GM19467 (cell line): ENCODE results near the gene PRG3.
A peak's percentile ranks its signal among the peaks of the same experiment; 100 is the strongest.

Source experiments
- ATAC-seq: cut with Tn5 transposase; IDR thresholded peaks from one replicate; pipeline ENCODE4 v1.9.1; 2021; ENCODE audit warnings: mild to moderate bottlenecking, moderate library complexity; ENCODE audit not compliant: unreplicated experiment

PRG3 gene

GRCh38 chr11:57380975-57381374 is at the start of gene PRG3:
TSS of gene PRG3 (minus strand) at chr11:57381150. CDS start at chr11:57380708, 442 bp downstream.
- ATAC-seq, result no peak

GRCh38 chr11:57429946-57430345 is 49.0 kb upstream of the PRG3 start:
- ATAC-seq, result no peak

- no peak for ATAC-seq
Observed at GRCh38 chr11:57428643-57429042, 47.7 kb upstream of the PRG3 start.

GRCh38 chr11:57427727-57428082 is 46.8 kb upstream of the PRG3 start:
- no peak for ATAC-seq

- peak; percentile 52 for ATAC-seq
Observed at GRCh38 chr11:57426929-57427726, 46.2 kb upstream of the PRG3 start, which contains the start of gene SLC43A3. TSS of gene SLC43A3 (minus strand) at chr11:57427121. CDS start at chr11:57426172, 949 bp downstream.

- no peak for ATAC-seq
Observed at GRCh38 chr11:57426439-57426928, 45.5 kb upstream of the PRG3 start.

- ATAC-seq, result no peak
Observed at GRCh38 chr11:57425565-57426438, 44.9 kb upstream of the PRG3 start.

- peak; percentile 91 for ATAC-seq
Observed at GRCh38 chr11:57424792-57425564, 44.0 kb upstream of the PRG3 start.

- no peak for ATAC-seq
Observed at GRCh38 chr11:57424137-57424791, 43.3 kb upstream of the PRG3 start.

GRCh38 chr11:57422669-57423068 is 41.7 kb upstream of the PRG3 start:
- no peak for ATAC-seq

- no peak for ATAC-seq
Observed at GRCh38 chr11:57421805-57422204, 40.9 kb upstream of the PRG3 start.

- ATAC-seq, result no peak
Observed at GRCh38 chr11:57421066-57421465, 40.1 kb upstream of the PRG3 start.

GRCh38 chr11:57419146-57419545 is 38.2 kb upstream of the PRG3 start:
- no peak for ATAC-seq

- ATAC-seq, result no peak
Observed at GRCh38 chr11:57418131-57418530, 37.2 kb upstream of the PRG3 start.

GRCh38 chr11:57417056-57417455 is 36.1 kb upstream of the PRG3 start:
- no peak for ATAC-seq

- no peak for ATAC-seq
Observed at GRCh38 chr11:57416436-57416835, 35.5 kb upstream of the PRG3 start.

- no peak for ATAC-seq
Observed at GRCh38 chr11:57414612-57415212, 33.8 kb upstream of the PRG3 start.

- no peak for ATAC-seq
Observed at GRCh38 chr11:57413681-57414080, 32.7 kb upstream of the PRG3 start.

- no peak for ATAC-seq
Observed at GRCh38 chr11:57410287-57410686, 29.3 kb upstream of the PRG3 start.
